ENCODE measurements around the gene GAMT. TPM values are rescaled to one million over a fixed set of nuclear protein-coding genes. Genes with fewer than 3 reads are reported as not detected.
A peak's percentile ranks its signal among the peaks of the same experiment; 100 is the strongest.

GAMT gene
- total and polyA plus RNA-seq, 2 of the 13 experiments (the other 11 are each of a cell fraction or from before 2014, with no cell fraction given) = 115 to 124 TPM

DNA sequence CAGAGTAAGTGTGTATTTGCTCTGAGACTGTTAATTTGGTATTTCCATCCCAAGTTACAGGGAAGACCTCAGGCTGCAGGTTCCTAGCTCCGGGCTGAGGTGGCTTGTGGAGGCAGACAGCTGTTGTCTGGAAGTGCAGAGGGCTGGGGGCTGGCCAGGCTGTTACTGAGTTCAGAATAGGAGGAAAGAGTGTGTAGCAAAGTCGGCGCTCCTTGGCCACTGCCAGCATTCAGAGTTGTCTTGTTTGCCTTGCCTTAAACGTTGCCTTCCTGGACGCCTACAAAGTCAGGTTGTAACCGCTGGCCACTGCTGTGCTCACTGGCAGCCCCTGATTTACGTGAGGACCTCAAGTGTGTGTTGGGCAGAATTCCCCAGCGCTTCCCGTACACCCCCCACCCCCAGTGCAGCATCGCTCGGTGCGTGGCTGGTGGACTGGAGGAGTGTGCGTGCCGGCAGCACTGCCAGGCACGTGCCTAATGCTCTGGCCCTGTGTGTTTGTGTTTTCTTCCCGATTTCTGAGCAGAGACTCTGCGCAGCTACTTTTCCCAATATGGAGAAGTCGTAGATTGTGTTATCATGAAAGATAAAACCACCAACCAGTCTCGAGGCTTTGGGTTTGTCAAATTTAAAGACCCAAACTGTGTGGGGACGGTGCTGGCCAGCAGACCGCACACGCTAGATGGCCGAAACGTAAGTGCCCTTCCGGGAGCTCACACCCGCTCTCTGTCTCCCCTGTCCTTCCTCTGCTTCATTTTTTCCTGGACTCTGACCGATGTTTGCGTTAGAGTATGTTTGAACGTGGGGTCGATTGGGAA, 16.5 kb upstream of the GAMT start (continued):
- TF ChIP-seq, protein P1, sequence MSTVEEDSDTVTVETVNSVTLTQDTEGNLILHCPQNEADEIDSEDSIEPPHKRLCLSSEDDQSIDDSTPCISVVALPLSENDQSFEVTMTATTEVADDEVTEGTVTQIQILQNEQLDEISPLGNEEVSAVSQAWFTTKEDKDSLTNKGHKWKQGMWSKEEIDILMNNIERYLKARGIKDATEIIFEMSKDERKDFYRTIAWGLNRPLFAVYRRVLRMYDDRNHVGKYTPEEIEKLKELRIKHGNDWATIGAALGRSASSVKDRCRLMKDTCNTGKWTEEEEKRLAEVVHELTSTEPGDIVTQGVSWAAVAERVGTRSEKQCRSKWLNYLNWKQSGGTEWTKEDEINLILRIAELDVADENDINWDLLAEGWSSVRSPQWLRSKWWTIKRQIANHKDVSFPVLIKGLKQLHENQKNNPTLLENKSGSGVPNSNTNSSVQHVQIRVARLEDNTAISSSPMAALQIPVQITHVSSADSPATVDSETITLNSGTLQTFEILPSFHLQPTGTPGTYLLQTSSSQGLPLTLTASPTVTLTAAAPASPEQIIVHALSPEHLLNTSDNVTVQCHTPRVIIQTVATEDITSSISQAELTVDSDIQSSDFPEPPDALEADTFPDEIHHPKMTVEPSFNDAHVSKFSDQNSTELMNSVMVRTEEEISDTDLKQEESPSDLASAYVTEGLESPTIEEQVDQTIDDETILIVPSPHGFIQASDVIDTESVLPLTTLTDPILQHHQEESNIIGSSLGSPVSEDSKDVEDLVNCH (CRISPR knock-in tag; IDR thresholded peaks at IDR 0.05) = no peak
- TF ChIP-seq SAP130 (CRISPR knock-in tag; IDR thresholded peaks at IDR 0.05; ENCODE audit: low read depth) = no peak

DNA sequence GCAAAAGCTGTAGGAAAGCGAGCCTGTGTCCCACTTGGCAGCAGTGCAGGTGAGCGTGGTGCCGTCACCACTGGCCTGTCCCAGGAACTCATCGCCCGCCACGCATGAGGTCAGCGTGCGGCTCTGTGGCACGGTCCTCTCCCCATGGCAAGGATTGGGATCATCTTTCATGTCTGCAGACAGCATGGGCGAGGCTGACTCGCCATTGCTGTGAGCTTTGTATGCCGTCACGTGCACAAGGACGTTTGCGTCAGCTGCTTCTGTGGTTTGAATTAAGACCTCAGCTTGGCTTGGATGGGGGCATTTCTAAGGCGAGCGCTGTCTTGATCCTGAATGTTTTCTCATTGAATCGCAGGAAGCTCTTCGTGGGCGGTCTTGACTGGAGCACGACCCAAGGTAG, 15.8 kb upstream of the GAMT start:
- in situ Hi-C loops (cut with HindIII; ENCODE audit: extremely low pct_ligation_motif_present, low pct_unique_long_range_greater_than_20kb) = no loop called here
- no peak overlapping the region for H3K4me2 ChIP-seq (ENCODE audit: low read depth, low read length)
- no TSS peak for BruUV-seq (replicated peaks)

More for the DNA sequence above, 15.8 kb upstream of the GAMT start:
- no peak for DNase-seq (ENCODE audit: low spot score)
- CTCF ChIA-PET (ENCODE audit: low intra/inter-chr PET ratio, low total read pairs) = no interaction called here
- TF ChIP-seq ZNF484 (CRISPR knock-in tag; IDR thresholded peaks at IDR 0.05; ENCODE audit: borderline replicate concordance, low read depth) (no peak), ZNF598 (CRISPR knock-in tag; IDR thresholded peaks at IDR 0.05; ENCODE audit: borderline replicate concordance) (no peak), ZNF777 (CRISPR knock-in tag; IDR thresholded peaks at IDR 0.05) (no peak), MIER3 (CRISPR knock-in tag; IDR thresholded peaks at IDR 0.05; ENCODE audit: borderline replicate concordance) (no peak)
- Histone ChIP-seq H3K27ac (ENCODE audit: extremely low read length, insufficient read depth, low read length) (peak overlapping the region; percentile 17), H3K9me3 (ENCODE audit: low read length) (no peaks in the 10 kb centered on the region), H3K4me3 (replicated peaks in 1 of 3; ENCODE audit: insufficient read depth in 1 of 3, low read depth in 2 of 3, low read length in 3 of 3) (no peak overlapping the region), H3K4me1 (ENCODE audit: insufficient read depth, low read length) (peaks cover 57% of the 10 kb centered on the region), H3K36me3 (replicated peaks in 1 of 2; ENCODE audit: control insufficient read depth in 1 of 2, insufficient read depth in 2 of 2, low read length in 2 of 2) (peaks cover 23 to 58% of the 10 kb centered on the region in 2 experiments), H2AFZ (ENCODE audit: low read length) (no peak overlapping the region), H3K9ac (ENCODE audit: insufficient read depth, low read depth, low read length) (no peak overlapping the region), H4K20me1 (ENCODE audit: insufficient read depth, low read length) (peaks cover 67% of the 10 kb centered on the region), H3K79me2 (ENCODE audit: insufficient read depth, low read length) (peaks cover 76% of the 10 kb centered on the region), H3K27me3 (ENCODE audit: control insufficient read depth in 1 of 2, insufficient read depth in 2 of 2, low read length in 2 of 2) (no peaks in the 10 kb centered on the region)
- FAIRE-seq = no peak
- no peak for ATAC-seq
- 98% methylated on average over 21 of the region's 21 CpGs for whole genome bisulfite sequencing (ENCODE audit: low lambda C conversion rate)
- POLR2A ChIA-PET = interaction anchor here (2.1 kb wide), 1 partner anchor 148 kb away, joined by 7 read pairs; the partner anchor contains the start of gene CIRBP
- intact Hi-C loops (cut with micrococcal nuclease; ENCODE audit: unreplicated experiment) = no loop called here

Measured in HepG2 (cell line).